Bronchial epithelial cell (primary cell): ENCODE measurements around the gene STXBP2. TPM values are rescaled to one million over a fixed set of nuclear protein-coding genes. Genes with fewer than 3 reads are reported as not detected.
A peak's percentile ranks its signal among the peaks of the same experiment; 100 is the strongest.

Experiments used
- DNase-seq: peaks from one replicate; pipeline ENCODE4 v3.0.0-alpha.2; 2010; ENCODE audit warnings: low read depth
- FAIRE-seq: peaks from 2 replicates; lab custom pipeline; 2011; peaks lifted over from hg19 to GRCh38; lab: Jason Lieb, UNC
- H3K27me3 ChIP-seq: 2 replicates; pipeline ENCODE4 v1.5.1; 2011; ENCODE audit warnings: low read length; ENCODE audit not compliant: control insufficient read depth, insufficient read depth
- H3K36me3 ChIP-seq: 2 replicates; pipeline ENCODE4 v1.5.1; 2011; ENCODE audit warnings: low read length; ENCODE audit not compliant: control insufficient read depth, insufficient read depth
- H3K4me3 ChIP-seq: 2 replicates; pipeline ENCODE4 v1.5.1; 2011; ENCODE audit warnings: mild to moderate bottlenecking, low read depth, low read length, control low read depth
- total RNA-seq: library from RNA; depleted of rRNA; stranded (reverse); fragments of >200 nt; gene quantifications from 2 replicates; pipeline ENCODE4 v1.2.1, GENCODE V29; 2014
- TF ChIP-seq, protein P1 (sequence below): IDR thresholded peaks from 2 replicates; pipeline ENCODE4 v1.5.1; 2011; ENCODE audit warnings: mild to moderate bottlenecking, moderate library complexity, low read length, control low read depth, inconsistent platforms; ENCODE audit not compliant: insufficient read depth, severe bottlenecking

The STXBP2 gene
- total RNA-seq, 1 donor from 2014 or later, result 47.9 TPM

DNA sequence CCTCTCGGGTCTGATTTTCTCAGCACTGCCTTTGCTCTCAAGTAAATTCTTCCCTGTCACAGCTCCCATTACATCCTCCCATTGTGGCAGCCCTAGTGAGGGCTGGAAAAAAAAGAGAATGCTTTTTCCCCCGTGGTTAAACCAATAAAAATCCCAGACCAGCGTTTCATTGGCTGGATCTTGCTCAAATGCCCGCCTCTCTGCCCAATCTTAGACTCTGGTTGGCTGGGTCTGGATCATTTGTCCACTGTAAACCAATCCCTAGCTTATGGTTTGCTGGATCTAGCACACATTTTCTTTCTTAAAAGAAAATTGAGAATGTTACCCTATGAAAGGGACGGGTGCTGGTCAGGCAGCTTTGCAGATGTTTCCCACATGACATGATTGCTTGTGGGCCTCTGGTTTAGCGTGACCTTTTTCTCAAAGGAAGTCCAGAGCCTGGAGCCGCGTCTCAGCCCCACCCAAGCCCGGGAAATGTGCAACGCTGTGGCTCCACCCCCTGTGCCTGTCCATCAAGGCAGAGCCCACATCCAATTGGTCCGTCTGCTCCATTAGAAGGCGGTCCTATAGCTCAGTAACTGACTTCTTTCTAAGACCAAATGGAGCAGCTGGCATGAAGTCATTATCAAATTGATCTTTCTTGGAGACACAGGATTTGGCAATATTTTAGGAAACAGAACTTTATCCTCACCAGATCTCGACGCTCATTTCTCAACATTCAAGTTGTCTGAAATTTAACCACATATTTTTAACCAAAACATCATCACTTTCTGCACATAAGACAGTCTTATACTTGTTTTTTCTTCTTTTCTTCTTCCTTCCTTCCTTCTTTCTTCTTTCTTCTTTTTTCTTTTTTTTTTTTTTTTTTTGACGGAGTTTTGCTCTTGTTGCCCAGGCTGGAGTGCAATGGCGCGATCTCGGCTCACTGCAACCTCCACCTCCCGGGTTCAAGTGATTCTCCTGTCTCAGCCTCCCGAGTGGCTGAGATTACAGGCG lies 37.4 kb downstream of the STXBP2 start:
- DNase-seq (peak; percentile 32), FAIRE-seq (no peak)
- no peak overlapping the region for H3K4me3 ChIP-seq
- TF ChIP-seq, protein P1, sequence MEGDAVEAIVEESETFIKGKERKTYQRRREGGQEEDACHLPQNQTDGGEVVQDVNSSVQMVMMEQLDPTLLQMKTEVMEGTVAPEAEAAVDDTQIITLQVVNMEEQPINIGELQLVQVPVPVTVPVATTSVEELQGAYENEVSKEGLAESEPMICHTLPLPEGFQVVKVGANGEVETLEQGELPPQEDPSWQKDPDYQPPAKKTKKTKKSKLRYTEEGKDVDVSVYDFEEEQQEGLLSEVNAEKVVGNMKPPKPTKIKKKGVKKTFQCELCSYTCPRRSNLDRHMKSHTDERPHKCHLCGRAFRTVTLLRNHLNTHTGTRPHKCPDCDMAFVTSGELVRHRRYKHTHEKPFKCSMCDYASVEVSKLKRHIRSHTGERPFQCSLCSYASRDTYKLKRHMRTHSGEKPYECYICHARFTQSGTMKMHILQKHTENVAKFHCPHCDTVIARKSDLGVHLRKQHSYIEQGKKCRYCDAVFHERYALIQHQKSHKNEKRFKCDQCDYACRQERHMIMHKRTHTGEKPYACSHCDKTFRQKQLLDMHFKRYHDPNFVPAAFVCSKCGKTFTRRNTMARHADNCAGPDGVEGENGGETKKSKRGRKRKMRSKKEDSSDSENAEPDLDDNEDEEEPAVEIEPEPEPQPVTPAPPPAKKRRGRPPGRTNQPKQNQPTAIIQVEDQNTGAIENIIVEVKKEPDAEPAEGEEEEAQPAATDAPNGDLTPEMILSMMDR, result no peak
- H3K27me3 ChIP-seq, result peaks cover 7% of the 10 kb centered on the region
- H3K36me3 ChIP-seq, result no peaks in the 10 kb centered on the region

DNA sequence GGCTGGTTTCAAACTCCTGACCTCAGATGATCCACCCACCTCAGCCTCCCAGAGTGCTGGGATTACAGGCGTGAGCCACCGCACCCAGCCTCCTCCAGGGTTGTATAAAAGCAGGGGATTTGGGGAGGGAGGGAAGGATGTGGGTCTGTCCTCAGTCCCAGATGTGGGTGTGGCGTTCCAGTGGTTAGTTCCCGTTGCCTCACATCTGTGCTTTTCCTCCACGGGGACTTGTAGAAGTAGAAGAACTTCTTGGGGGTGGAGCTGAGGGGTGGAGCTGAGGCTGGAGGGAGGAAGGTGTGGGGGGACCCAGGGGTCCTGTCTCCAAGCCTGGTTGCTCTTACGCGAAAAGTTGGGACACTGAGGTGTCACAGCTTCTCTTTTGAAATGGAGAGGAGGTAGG lies 39.5 kb downstream of the STXBP2 start:
- DNase-seq, result no peak
- TF ChIP-seq, protein P1, result no peak
- H3K4me3 ChIP-seq, result no peak overlapping the region
- FAIRE-seq, result no peak
- H3K27me3 ChIP-seq, result no peaks in the 10 kb centered on the region
- no peaks in the 10 kb centered on the region for H3K36me3 ChIP-seq

DNA sequence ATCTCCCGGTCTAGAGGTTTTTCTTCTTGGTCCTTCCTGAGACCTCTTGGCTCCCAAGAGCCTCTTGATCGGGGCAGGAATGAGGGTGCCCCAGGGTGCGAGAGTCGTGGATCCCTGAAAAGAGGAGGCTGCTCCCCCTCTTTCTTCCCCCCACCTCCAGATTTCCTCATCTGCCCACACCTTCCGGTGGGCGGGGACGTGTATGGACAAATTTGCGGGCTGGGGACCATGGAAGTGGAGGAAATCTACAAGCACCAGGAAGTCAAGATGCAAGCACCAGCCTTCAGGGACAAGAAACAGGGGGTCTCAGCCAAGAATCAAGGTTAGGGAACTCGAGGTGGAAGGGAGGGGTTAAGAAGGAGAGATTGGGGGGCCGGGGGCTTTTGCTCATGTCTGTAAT lies 39.9 kb downstream of the STXBP2 start, which contains the start of gene MCEMP1:
MCEMP1 (plus strand) TSS at position 237 of the 400 bp plus-strand sequence; CDS start at position 268, 31 bp downstream.
- FAIRE-seq, result no peak
- no peaks in the 10 kb centered on the region for H3K27me3 ChIP-seq

DNA sequence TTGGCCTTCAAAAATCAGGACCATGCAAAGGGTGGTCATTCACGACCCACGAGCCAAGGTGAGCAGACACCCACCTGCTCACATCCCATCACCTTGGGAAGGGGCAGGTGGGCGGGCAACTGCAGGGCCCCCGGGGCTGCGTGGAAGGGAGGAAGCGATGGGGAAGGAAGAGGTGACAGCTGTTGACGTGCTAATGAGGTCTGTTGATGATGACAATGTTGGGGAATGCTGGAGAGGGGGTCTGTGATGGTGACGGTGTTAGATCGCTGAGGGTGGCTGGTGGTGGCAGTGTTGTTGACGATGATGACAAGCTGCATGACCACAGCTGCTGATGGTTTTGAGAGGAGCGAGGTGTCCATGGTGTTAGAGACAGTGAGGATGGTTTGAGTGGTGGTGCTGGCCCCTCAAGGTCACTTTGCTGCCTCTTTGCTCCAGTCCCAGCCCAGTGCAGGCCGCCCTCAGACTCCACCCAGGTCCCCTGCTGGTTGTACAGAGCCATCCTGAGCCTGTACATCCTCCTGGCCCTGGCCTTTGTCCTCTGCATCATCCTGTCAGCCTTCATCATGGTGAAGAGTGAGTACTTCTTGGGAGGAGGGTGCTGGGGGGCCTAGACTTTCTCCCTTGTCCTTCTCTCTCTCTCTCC lies 40.9 kb downstream of the STXBP2 start:
- Histone ChIP-seq H3K27me3 (no peaks in the 10 kb centered on the region), H3K4me3 (no peak overlapping the region), H3K36me3 (peaks cover 5% of the 10 kb centered on the region)
- TF ChIP-seq, protein P1, result no peak
- DNase-seq (no peak), FAIRE-seq (peak; percentile 7)

More for the DNA sequence above, 39.9 kb downstream of the STXBP2 start, which contains the start of gene MCEMP1:
- TF ChIP-seq, protein P1, result no peak
- no peaks in the 10 kb centered on the region for H3K36me3 ChIP-seq
- H3K4me3 ChIP-seq, result no peak within 1 kb of the TSS
- no peak for DNase-seq

DNA sequence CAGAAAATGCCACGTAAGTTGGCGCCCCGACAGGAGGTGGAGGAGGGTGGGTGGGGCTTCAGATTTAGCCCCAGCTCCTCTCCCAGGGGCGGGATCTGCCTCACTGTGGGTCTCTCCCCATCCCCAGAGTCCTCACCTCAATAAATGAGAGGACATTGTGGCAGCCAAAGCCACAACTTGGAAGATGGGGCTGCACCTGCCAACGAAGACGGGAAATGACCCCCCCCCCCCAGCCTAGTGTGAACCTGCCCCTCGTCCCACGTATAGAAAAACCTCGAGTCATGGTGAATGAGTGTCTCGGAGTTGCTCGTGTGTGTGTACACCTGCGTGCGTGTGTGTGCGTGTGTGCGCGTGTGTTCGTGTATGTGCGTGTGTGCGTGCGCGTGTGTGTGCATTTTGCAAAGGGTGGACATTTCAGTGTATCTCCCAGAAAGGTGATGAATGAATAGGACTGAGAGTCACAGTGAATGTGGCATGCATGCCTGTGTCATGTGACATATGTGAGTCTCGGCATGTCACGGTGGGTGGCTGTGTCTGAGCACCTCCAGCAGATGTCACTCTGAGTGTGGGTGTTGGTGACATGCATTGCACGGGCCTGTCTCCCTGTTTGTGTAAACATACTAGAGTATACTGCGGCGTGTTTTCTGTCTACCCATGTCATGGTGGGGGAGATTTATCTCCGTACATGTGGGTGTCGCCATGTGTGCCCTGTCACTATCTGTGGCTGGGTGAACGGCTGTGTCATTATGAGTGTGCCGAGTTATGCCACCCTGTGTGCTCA lies 42.3 kb downstream of the STXBP2 start:
- no peak overlapping the region for H3K4me3 ChIP-seq
- TF ChIP-seq, protein P1, result no peak
- peak; percentile 6 for DNase-seq
- no peaks in the 10 kb centered on the region for H3K27me3 ChIP-seq
- no peak for FAIRE-seq
- H3K36me3 ChIP-seq, result peaks cover 6% of the 10 kb centered on the region
